AG04450 (cell line): ENCODE measurements around the gene ANKLE2. TPM values are rescaled to one million over a fixed set of nuclear protein-coding genes. Genes with fewer than 3 reads are reported as not detected.

Source experiments
- CTCF ChIA-PET: fragments of 300-600, 350-600 bp; formaldehyde crosslinking; extraction: SDS; loops from one replicate; lab custom pipeline; 2022; ENCODE audit warnings: antibody characterized with exemption, inconsistent platforms; lab: Charles Lee
- POLR2A ChIA-PET: fragments of 350-600 bp; formaldehyde crosslinking; extraction: SDS; loops from one replicate; lab custom pipeline; 2021; ENCODE audit warnings: antibody characterized with exemption, inconsistent platforms; lab: Yijun Ruan, JAX
- DNase-seq: peaks from one replicate; pipeline ENCODE4 v3.0.0-alpha.2; 2011; ENCODE audit warnings: low read depth, low spot score
- H3K27ac ChIP-seq: one replicate; pipeline ENCODE4 v1.5.1; 2012; ENCODE audit warnings: low read depth, low read length, control low read depth
- H3K27me3 ChIP-seq: one replicate; pipeline ENCODE4 v1.6.0; 2012; ENCODE audit warnings: low read length; ENCODE audit not compliant: control insufficient read depth, insufficient read depth
- H3K4me3 ChIP-seq: 2 replicates; pipeline ENCODE4 v1.5.1; 2011; ENCODE audit warnings: mild to moderate bottlenecking, low read depth, low read length, control low read depth
- H3K9me3 ChIP-seq: 2 replicates; pipeline ENCODE4 v1.5.1; 2012; ENCODE audit warnings: low read length; ENCODE audit not compliant: control insufficient read depth, insufficient read depth
- CTCF ChIP-seq: IDR thresholded peaks from 2 replicates; pipeline ENCODE4 v1.5.1; 2011; ENCODE audit warnings: low read depth, low read length, control low read depth, inconsistent platforms
- polyA plus RNA-seq: library from polyadenylated mRNA; depleted of rRNA; stranded (reverse); fragments of >200 nt; gene quantifications from 2 replicates; pipeline ENCODE4 v1.2.3, GENCODE V29; 2011

The ANKLE2 gene
- polyA plus RNA-seq, 1 experiment: 55.7 TPM

DNA sequence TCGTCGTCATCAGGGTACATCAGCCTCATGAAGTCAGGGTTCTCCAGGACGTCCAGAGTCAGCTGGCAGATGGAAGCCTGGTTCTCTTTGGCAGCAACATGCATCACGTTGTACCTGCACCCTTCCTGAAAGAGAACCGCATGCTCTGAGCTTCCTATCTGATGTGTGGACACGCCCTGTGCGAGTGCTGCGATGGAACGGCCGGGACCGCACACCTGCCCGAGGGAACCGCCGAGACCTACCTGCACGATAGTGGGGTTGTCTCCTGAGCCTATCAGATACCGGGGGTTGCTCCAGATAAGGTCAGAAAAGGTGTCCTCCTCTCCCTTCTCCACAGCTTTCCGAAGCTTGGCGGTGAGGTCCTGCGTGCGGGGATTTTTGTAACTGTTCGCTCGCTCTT lies 13.7 kb downstream of the ANKLE2 start:
- ChIA-PET POLR2A (no interaction called here), CTCF (no interaction called here)
- no peak overlapping the region for H3K4me3 ChIP-seq

GRCh38 chr12:132747395-132747794 lies 14.2 kb downstream of the ANKLE2 start:
- POLR2A ChIA-PET: no interaction called here
- Histone ChIP-seq H3K27me3 (no peaks in the 10 kb centered on the region), H3K4me3 (no peak overlapping the region), H3K27ac (no peak overlapping the region), H3K9me3 (no peaks in the 10 kb centered on the region)
- no peak for DNase-seq
- CTCF ChIA-PET: no interaction called here
- TF ChIP-seq CTCF: no peak

More for the DNA sequence above, 13.7 kb downstream of the ANKLE2 start:
- Histone ChIP-seq H3K27ac (no peak overlapping the region), H3K9me3 (no peaks in the 10 kb centered on the region), H3K27me3 (no peaks in the 10 kb centered on the region)
- no peak for TF ChIP-seq CTCF
- no peak for DNase-seq

DNA sequence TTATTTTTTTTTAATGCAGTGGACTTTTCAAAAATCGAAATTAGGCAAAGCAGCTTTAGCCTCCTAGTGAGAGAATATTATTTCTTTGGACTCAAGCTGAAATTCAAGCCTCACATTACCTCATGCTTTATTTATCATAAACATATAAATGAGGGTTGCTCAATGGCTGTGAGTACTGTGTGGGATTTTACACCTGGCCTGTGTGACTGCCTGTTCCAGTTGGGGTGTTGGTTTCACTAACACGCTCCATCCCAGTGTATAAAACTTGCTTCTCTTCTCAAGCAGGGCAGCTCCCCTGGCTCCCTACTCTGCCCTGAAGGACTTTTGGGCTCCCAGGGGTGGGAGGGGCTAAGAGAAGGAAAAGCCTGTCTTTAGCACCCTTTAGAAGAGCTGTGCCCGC lies 15.0 kb downstream of the ANKLE2 start:
- POLR2A ChIA-PET: no interaction called here
- no peak overlapping the region for H3K4me3 ChIP-seq
- TF ChIP-seq CTCF: no peak

DNA sequence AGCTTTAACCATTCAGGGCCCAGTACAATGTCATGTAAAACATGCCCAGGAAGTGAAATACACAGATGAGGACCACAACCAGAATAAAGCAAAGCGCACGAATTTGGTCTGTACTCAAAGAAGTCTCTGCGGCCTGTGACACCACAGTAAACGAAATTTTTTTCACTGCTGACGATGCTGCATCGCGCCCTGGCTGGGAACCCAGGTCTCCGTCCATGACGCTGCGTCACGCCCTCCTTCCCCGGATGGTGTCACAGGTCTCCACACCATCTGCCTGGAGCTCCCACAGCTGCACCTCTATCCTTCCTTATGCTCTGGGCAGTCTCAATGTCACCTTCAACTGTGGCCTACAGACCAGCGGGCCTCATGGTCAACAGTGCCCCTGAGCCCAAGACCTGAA lies 17.8 kb downstream of the ANKLE2 start:
- Histone ChIP-seq H3K27me3 (no peaks in the 10 kb centered on the region), H3K4me3 (no peak overlapping the region), H3K27ac (no peak overlapping the region), H3K9me3 (no peaks in the 10 kb centered on the region)
- no peak for TF ChIP-seq CTCF
- CTCF ChIA-PET: no interaction called here
- no peak for DNase-seq
- POLR2A ChIA-PET: no interaction called here

More for the DNA sequence above, 15.0 kb downstream of the ANKLE2 start:
- Histone ChIP-seq H3K9me3 (no peaks in the 10 kb centered on the region), H3K27ac (no peak overlapping the region), H3K27me3 (no peaks in the 10 kb centered on the region)
- CTCF ChIA-PET: no interaction called here
- no peak for DNase-seq

- Histone ChIP-seq H3K9me3 (no peaks in the 10 kb centered on the region), H3K27ac (no peak overlapping the region), H3K4me3 (no peak overlapping the region), H3K27me3 (no peaks in the 10 kb centered on the region)
- no peak for DNase-seq
- no peak for TF ChIP-seq CTCF
- POLR2A ChIA-PET: no interaction called here
- CTCF ChIA-PET: no interaction called here
Measured at GRCh38 chr12:132741620-132742019, 20.0 kb downstream of the ANKLE2 start.
